K562 (cell line): ENCODE measurements around the gene NRXN2. TPM values are rescaled to one million over a fixed set of nuclear protein-coding genes. Genes with fewer than 3 reads are reported as not detected.

ENCODE experiments used
- ATF2 ChIP-seq: sonication (generic); formaldehyde crosslinking; IDR thresholded peaks from 2 replicates; pipeline ENCODE4 v1.8.1; 2022; ENCODE audit warnings: missing genetic modification reagents
- GTF2F1 ChIP-seq: IDR thresholded peaks from 2 replicates; pipeline ENCODE4 v1.6.1; 2011; ENCODE audit warnings: low read depth, low read length, improper control_type of control experiment
- HMG20A ChIP-seq: fragments of 450-650 bp; formaldehyde crosslinking; conservative IDR thresholded peaks from 2 replicates; pipeline ENCODE4 v1.4.0; 2020; ENCODE audit warnings: mild to moderate bottlenecking, mixed read lengths
- JUND ChIP-seq, 2 experiments: IDR thresholded peaks; 2 replicates in 1 of 2; 3 replicates in 1 of 2; pipeline ENCODE4 v1.6.1; 2011; ENCODE audit warnings: borderline replicate concordance in 2 of 2, low read depth in 2 of 2, low read length in 2 of 2, improper control_type of control experiment in 1 of 2, missing biosample characterization in 1 of 2, missing genetic modification characterization in 1 of 2, missing genetic modification reagents in 1 of 2
- MCM2 ChIP-seq: fragments of 450-650 bp; IDR thresholded peaks from 2 replicates; pipeline ENCODE4 v1.6.1; 2017; ENCODE audit warnings: low read depth, mild to moderate bottlenecking
- NKRF ChIP-seq: fragments of 450-650 bp; IDR thresholded peaks from 2 replicates; pipeline ENCODE4 v1.6.1; 2016; ENCODE audit warnings: borderline replicate concordance
- NR2C2 ChIP-seq, 2 experiments: fragments of 200-800 bp in 1 of 2; sonication (Bioruptor generic) in 1 of 2; sonication (generic) in 1 of 2; formaldehyde crosslinking in 1 of 2; IDR thresholded peaks; 2 replicates each; pipeline versions ENCODE4 v1.6.1 to v1.8.0; 2016 to 2022; ENCODE audit warnings: mild to moderate bottlenecking in 1 of 2, missing compliant biosample characterization in 1 of 2, missing genetic modification characterization in 1 of 2, missing genetic modification reagents in 1 of 2
- POLR2AphosphoS5 ChIP-seq: IDR thresholded peaks from 2 replicates; pipeline ENCODE4 v1.6.1; 2011; ENCODE audit warnings: mild to moderate bottlenecking, low read depth, low read length, moderate library complexity; ENCODE audit not compliant: control insufficient read depth, insufficient read depth
- RAD21 ChIP-seq, 2 experiments: fragments of 250-450 bp in 1 of 2; fragments of 450-650 bp in 1 of 2; sonication (Bioruptor Pico) in 1 of 2; formaldehyde crosslinking in 1 of 2; IDR thresholded peaks in 1 of 2; conservative IDR thresholded peaks in 1 of 2; 2 replicates each; pipeline versions ENCODE4 v1.4.0 to v1.8.0; 2020 to 2022; ENCODE audit warnings: mild to moderate bottlenecking in 2 of 2, moderate library complexity in 1 of 2
- SAP30 ChIP-seq: fragments of 200-600 bp; sonication (generic); IDR thresholded peaks from 2 replicates; pipeline ENCODE4 v1.6.1; 2012; ENCODE audit warnings: borderline replicate concordance, low read depth, mild to moderate bottlenecking, moderate library complexity, low read length, control low read depth, inconsistent platforms; ENCODE audit not compliant: insufficient read depth, poor library complexity, severe bottlenecking
- ZBTB33 ChIP-seq: sonication (generic); formaldehyde crosslinking; IDR thresholded peaks from 2 replicates; pipeline ENCODE4 v1.8.1; 2023; ENCODE audit warnings: mild to moderate bottlenecking, missing genetic modification reagents
- ZNF121 ChIP-seq: sonication (generic); formaldehyde crosslinking; conservative IDR thresholded peaks from 2 replicates; pipeline ENCODE4 v1.8.0; 2022; ENCODE audit warnings: missing genetic modification reagents
- ZNF124 ChIP-seq: sonication (generic); formaldehyde crosslinking; IDR thresholded peaks from 2 replicates; pipeline ENCODE4 v1.8.1; 2022; ENCODE audit warnings: missing genetic modification reagents
- ZNF311 ChIP-seq: fragments of 250-450 bp; sonication (Bioruptor Pico); IDR thresholded peaks from 2 replicates; pipeline ENCODE4 v1.4.0; 2020; ENCODE audit warnings: mild to moderate bottlenecking, moderate library complexity
- polyA plus RNA-seq, 8 experiments: library from polyadenylated mRNA; depleted of rRNA in 4 of 8; stranded (reverse) in 5 of 8; unstranded in 3 of 8; fragments of >200 nt; fragmentation: Nextera tagmentation in 2 of 8; fragmentation: Illumina TruSeq in 1 of 8; extraction: Ambion mirVana in 2 of 8; extraction: Trizol in 1 of 8; gene quantifications; 2 replicates each; pipeline versions ENCODE4 v1.2.1 to v1.2.3, GENCODE V29; 2011 to 2014; ENCODE audit warnings: inconsistent platforms in 1 of 8, missing spikeins in 1 of 8
- total RNA-seq, 7 experiments: library from RNA; depleted of rRNA in 6 of 7; stranded (reverse); fragments of >200 nt in 6 of 7; fragmentation: Illumina TruSeq in 2 of 7; extraction: Trizol in 2 of 7; gene quantifications; 2 replicates each; pipeline versions ENCODE4 v1.2.1 to v1.2.3, GENCODE V29; 2011 to 2021; ENCODE audit warnings: low replicate concordance in 1 of 7
- TF ChIP-seq, protein P1 (sequence below): fragments of 200-800 bp; sonication (Bioruptor generic); IDR thresholded peaks from 2 replicates; pipeline ENCODE4 v1.6.1; 2017; ENCODE audit warnings: missing genetic modification characterization, missing compliant biosample characterization
- TF ChIP-seq, protein P2 (sequence below): sonication (generic); formaldehyde crosslinking; IDR thresholded peaks from 2 replicates; pipeline ENCODE4 v1.8.0; 2023; ENCODE audit warnings: mild to moderate bottlenecking, missing genetic modification reagents

Gene NRXN2
- total and polyA plus RNA-seq, 9 of the 15 experiments (the other 6 are each of a cell fraction or from before 2014, with no cell fraction given), result 0.07 to 0.47 (median 0.15) TPM; not detected in 4

DNA sequence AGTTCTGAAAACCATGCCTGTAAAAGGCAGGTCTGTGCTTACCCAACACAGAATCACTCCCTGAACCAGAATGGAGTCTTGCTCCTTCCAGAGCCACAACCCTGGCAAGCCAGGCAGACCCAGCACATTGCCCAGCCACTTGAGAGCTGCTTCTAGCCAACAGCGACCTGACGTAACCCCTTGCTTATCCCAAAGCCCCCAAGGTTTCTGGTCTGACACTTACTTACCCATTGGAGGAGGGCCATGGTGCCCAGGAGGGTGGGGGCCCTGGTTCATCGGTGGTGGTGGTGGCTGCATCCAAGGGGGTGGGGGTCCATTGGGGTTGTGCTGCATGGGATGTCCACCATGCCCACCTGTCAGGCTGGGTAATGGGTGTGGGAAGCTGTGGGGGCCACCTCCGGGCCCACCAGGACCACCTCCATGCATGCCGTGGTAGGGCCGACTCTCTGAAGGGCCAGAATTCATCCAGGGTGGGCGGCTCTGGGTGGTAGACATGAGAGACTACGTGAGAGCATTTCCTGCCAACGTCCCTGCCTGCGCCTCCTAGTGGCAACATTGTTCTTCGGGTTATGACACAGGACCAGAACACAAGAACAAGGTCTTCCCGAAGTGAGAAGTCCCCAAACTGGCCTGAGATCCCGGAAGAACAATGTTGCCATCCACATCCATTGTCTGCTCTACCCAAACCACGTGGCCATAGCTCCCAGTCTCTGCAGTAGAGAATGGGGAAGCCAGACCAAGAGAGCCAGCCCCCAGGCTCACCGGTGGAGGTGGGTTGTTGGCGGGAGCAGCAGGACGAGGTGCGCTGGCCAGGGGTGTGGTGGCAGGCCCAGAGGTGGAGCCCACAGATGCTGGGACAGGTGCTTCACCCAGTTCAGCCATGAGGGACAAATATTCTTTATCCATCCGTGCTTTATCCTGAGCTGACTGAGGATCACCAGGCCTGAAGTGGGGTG lies 44.6 kb upstream of the NRXN2 start (continued):
- TF ChIP-seq, protein P1, sequence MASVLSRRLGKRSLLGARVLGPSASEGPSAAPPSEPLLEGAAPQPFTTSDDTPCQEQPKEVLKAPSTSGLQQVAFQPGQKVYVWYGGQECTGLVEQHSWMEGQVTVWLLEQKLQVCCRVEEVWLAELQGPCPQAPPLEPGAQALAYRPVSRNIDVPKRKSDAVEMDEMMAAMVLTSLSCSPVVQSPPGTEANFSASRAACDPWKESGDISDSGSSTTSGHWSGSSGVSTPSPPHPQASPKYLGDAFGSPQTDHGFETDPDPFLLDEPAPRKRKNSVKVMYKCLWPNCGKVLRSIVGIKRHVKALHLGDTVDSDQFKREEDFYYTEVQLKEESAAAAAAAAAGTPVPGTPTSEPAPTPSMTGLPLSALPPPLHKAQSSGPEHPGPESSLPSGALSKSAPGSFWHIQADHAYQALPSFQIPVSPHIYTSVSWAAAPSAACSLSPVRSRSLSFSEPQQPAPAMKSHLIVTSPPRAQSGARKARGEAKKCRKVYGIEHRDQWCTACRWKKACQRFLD (CRISPR knock-in tag), result no peak
- TF ChIP-seq RAD21 (CRISPR knock-in tag; conservative IDR thresholded peaks at IDR 0.05 in 1 of 2, IDR thresholded peaks at IDR 0.05 in 1 of 2) (peak; percentile 13 to 46; a peak in 3 of 4 replicates), ZNF124 (CRISPR knock-in tag) (no peak), ZNF311 (CRISPR knock-in tag) (no peak), JUND (IDR thresholded peaks at IDR 0.05; ENCODE audit: borderline replicate concordance, low read depth, low read length) (no peak), JUND (tag; IDR thresholded peaks at IDR 0.05; ENCODE audit: borderline replicate concordance, low read depth, low read length) (no peak), POLR2AphosphoS5 (0 out of 2 replicates have a peak, but pooled peaks have one; percentile 13), GTF2F1 (no peak), ZBTB33 (CRISPR knock-in tag) (peak; percentile 84), SAP30 (no peak), ATF2 (CRISPR knock-in tag) (no peak), NKRF (no peak), HMG20A (CRISPR knock-in tag) (no peak), MCM2 (no peak), NR2C2 (CRISPR knock-in tag; IDR thresholded peaks at IDR 0.05) (no peak), NR2C2 (tag; IDR thresholded peaks at IDR 0.05) (no peak), ZNF121 (CRISPR knock-in tag) (no peak)
- TF ChIP-seq, protein P2, sequence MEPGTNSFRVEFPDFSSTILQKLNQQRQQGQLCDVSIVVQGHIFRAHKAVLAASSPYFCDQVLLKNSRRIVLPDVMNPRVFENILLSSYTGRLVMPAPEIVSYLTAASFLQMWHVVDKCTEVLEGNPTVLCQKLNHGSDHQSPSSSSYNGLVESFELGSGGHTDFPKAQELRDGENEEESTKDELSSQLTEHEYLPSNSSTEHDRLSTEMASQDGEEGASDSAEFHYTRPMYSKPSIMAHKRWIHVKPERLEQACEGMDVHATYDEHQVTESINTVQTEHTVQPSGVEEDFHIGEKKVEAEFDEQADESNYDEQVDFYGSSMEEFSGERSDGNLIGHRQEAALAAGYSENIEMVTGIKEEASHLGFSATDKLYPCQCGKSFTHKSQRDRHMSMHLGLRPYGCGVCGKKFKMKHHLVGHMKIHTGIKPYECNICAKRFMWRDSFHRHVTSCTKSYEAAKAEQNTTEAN, result no peak
